CD1c-positive myeloid dendritic cell (primary cell): Measurements from ENCODE around the gene GAL.

ENCODE experiments used
- DNase-seq: peaks from one replicate; pipeline ENCODE4 v3.0.0-alpha.2; 2016; ENCODE audit errors: extremely low spot score

The GAL gene

GRCh38 chr11:68658661-68659060 is 25.7 kb upstream of the GAL start:
- DNase-seq: no peak

- no peak for DNase-seq
Measured at GRCh38 chr11:68659158-68659921, 25.0 kb upstream of the GAL start.

DNA sequence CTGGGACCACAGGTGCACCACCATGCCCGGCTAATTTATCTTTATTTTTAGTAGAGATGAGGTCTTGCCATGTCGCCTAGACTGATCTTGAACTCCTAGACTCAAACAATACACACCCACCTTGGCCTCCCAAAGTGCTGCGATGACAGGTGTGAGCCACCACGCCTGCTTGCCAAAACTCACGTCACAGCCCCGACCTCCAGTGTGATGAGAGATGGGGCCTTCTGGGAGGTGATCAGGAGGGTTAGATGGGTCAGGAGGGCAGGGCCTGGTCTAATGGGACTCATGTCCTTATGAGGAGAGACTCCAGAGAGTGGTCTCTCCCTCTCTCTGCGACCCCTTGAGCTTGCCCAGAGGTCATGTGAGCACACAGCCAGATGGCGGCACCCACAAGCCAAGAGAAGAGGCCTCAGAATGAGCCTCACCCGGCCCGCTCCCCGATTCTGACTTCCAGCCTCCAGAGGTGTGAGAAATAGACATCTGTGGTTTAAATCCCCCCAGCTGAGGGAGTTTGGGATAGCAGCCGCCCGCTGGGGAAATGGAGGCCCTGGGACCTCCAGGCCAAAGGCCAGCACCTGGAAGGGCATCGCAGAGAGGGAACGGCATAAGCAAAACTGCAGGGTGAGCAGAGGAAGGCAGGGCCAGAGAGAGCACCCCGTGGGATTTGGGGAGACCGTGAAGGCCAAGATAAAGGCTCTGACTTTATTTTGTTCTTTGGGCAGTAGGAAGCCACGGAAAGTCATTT is 24.1 kb upstream of the GAL start:
- DNase-seq: no peak

DNA sequence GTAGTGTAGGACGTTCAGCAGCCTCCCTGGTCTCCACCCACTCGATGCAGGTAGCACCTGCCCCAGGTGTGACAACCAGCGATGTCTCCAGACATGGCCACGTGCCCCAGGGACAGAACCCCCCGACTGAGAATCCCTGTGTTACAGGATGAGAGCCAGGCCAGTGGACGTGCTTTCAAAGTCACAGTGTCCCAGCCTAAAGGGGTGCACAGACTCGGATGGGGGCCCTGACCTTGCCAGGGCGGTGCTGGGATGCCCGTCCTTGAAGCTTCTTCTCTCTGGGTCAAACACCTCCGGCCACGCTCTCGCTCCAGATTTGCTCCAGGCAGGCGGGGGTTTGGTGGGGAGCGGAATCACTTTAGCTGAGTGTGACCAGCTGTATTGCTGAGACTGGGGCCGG is 23.3 kb upstream of the GAL start:
- DNase-seq: no peak

DNA sequence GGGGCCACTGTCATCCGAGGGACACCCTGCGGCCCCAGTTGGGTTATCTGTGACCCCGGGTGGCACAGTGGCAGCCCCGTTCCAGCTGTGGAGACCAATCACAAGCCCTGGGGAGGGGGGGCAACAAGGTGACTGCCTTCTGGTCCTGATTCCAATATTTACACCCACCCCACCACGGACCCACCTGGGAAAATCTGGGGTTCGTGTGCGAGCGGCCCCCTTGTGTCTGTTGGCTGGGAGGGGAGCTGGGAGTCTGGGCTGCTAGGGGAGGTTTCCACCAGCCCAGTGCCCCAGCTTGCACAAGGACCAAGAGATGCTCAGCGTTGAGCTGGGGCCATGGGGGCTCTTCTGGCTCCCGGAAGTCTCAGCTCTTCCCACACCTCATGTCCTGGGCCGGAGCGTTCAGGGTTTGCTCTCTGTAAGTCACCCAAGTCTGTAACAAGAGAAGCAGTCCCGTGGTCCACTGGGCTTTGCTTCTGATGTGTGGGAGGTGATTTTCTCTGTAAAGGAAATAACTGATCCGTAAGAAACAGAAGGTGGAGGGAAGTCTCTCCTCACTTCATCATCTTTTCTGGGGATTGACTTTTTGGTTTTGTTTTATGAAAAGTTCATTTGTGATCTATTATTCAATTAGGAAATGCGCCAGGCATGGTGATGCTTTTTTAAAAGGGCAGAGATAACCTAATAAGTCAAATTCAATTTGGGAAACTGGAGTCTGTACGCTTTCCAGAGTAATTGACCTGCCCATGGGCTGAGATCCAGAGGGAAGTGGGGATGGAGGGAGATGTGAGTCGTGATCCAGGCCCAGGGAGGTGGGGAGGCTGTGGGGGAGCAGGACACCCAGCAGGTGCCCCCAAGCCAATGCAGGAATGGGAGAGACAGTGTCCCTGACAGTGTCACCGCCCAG is 22.4 kb upstream of the GAL start:
- DNase-seq: no peak

DNA sequence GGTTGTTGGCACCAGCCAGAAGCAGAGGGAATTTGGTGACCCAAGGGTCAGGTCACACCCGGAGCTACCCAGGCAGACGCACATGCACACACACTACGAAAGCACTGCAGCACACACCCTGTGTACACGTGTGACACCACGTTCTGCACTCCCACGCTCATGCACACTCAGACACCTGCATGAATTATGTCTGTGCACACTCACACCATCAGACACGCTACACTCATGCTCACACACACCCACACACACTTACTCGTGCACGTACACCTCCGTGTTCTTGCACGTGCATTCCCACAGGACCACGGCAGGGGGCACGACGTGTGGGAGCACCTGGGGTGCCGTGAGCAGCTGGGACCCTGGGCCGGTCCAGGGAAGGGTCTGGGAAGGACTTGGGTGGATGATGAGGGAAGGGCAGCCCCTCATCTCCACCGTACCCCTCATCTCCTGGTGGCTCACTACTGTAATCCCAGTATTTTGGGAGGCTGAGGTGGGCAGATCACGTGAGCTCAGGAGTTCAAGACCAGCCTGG is 20.8 kb upstream of the GAL start:
- no peak for DNase-seq

DNA sequence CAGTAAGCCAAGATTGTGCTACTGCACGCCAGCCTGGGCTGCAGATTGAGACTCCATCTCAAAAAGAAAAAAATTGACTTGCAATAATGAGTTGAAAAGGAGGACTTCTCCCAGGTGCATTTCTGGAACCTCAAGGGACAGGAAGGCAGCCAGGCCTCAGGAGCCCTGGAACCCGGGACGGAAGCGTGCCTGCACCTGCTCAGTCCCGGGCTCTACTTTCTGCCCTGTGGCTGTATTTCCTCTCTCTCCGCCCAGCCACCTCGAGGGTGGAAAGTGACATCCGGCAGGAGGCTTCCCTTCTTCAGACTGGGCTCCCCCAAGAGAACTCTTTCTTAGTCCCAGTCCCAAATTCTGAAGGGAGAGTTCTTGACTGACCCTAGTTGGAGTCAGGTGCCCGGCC is 20.2 kb upstream of the GAL start:
- no peak for DNase-seq

DNA sequence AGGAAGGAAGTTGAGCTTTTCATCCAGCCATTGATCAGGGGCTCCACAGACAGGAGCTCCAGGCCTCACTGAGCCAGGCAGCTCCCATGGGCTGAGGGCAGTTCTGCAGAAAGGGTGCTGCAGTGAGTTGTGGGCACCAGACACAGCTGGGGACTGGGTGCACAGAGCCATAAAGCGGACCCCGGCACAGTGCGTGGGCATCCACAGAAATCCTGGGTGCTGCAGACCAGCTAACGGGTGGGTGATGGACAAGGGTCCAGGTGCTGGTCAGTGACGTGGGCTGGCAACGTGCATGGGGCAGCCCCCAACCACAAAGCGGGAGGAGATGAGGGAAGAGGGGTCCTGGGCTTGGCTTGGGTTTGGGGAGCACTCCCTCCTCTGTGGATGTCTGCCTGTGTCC is 19.4 kb upstream of the GAL start:
- no peak for DNase-seq

GRCh38 chr11:68665436-68665835 is 18.9 kb upstream of the GAL start:
- DNase-seq: no peak

GRCh38 chr11:68666849-68667248 is 17.5 kb upstream of the GAL start:
- DNase-seq: no peak

GRCh38 chr11:68667511-68668500 is 16.5 kb upstream of the GAL start:
- no peak for DNase-seq

DNA sequence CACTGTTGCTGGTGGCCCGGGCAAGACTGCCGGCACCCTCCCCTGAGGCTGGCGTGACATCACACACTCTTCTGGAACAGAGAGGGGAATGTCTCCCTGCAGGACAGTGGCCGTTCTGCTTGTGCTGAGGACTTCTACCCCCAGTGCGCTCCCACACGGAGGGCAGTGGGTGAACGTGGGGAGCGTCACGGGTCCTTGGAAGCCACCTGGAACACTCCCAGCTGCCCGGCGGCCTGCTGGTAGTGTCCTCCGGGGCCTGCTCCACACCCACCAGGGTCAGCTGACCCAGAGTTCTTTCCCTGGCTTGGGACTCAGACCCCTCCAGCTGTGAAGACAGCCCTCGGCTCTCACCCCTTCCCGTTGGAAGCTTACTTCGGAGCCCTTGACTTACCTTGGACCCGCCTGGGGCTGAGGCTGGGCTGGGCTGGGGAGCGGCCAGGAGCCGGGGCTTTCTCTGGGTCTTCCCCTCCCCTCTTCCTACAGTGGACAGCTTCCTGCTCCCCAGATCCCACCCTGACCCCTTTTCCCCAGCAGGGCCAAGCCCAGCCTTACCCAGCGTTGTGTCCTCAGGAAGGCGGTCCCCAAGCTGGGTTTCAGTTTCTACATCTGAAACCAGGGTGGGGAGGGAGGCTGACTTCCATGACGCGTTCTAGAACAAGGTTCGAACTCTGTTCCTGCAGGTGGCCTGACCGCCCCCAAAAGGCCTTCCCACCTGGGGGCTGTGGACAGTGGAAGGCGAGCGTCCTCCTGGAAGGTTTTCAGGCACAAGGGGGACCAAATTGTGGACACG is 14.8 kb upstream of the GAL start:
- no peak for DNase-seq

- DNase-seq: no peak
Measured at GRCh38 chr11:68670208-68670992, 13.9 kb upstream of the GAL start.

DNA sequence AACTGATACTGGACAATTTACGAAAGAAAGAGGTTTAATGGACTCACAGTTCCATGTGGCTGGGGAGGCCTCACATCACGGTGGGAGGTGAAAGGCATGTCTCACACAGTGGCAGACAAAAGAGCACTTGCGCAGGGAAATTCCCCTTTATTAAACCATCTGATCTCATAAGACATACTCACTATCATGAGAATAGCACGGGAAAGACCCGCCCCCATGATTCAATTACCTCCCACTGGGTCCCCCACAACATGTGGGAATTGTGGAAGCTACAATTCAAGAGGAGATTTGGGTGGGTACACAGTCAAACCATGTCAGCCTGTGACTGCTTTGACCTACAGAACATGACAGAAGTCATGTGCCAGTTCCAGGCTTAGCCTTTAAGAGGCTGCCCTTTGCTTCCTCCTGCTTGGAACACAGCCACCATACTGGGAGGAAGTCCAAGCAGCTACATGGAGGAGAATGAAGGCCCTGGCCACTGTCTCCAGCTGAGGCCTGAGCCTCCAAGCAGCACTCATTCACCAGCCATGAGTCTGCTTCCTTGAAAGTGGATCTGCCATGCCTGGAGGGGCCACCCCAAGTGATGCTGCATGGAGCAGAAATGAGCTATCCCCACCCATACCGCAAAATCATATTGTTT is 10.9 kb upstream of the GAL start:
- DNase-seq: peak; percentile 2

- no peak for DNase-seq
Measured at GRCh38 chr11:68673991-68674390, 10.4 kb upstream of the GAL start.

DNA sequence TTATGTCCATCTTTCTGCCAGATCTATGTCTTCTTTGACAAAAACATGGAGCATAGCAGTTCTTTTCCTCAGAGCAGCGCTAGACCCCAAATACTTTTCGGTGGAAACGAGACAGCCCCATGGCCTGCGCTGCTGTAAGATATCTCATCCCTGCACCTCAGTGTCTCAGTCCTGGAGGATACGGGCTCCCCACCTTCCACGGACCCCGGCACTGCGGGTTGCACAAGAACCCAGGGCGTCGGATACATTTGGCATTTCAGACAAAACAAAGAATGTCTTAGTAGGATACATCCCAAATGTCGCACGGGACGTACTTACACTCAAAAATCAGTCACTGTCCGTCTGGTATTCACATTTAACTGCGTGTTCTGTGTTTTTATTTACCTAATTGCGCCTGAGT is 9.9 kb upstream of the GAL start:
- DNase-seq: no peak

DNA sequence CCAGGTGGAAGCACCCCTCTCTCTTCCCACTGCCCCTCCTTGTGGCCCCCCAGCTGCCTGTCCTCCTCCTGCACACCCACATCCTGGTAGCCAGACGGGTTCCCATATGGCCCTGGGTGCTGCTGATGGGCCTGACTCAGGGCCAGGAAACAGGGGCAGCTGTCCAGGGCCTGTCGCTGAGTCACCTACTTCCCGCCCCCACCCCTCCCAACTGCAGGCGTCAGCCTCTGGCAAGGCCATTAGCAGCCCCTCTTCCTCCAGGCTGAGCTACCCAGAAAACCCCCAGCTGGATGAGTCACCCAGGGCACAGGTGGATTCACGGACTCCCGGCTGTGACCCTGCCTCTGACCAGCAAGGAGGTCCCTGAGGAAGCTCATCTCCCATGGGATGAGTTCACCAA is 6.9 kb upstream of the GAL start:
- peak; percentile 12 for DNase-seq

- DNase-seq: no peak
Measured at GRCh38 chr11:68678031-68678441, 6.3 kb upstream of the GAL start.
